Chondrocyte (in vitro differentiated cells): ENCODE data around the gene ADARB2. TPM values are rescaled to one million over a fixed set of nuclear protein-coding genes. Genes with fewer than 3 reads are reported as not detected.

ENCODE experiments used
- DNase-seq: peaks from one replicate; pipeline ENCODE4 v3.0.0; 2021; ENCODE audit warnings: mixed read lengths, low spot score
- H3K27ac Mint-ChIP-seq: one replicate; pipeline ENCODE4 v1.8.0; 2021; ENCODE audit warnings: mild to moderate bottlenecking, moderate library complexity, mixed read lengths; ENCODE audit not compliant: unreplicated experiment
- H3K27me3 Mint-ChIP-seq: 2 replicates; pipeline ENCODE4 v1.8.0; 2021; ENCODE audit warnings: low read depth, mixed read lengths
- H3K36me3 Mint-ChIP-seq: 2 replicates; pipeline ENCODE4 v1.8.0; 2021; ENCODE audit warnings: low read depth, mixed read lengths
- H3K4me1 Mint-ChIP-seq: 2 replicates; pipeline ENCODE4 v1.8.0; 2021; ENCODE audit warnings: low read depth, mild to moderate bottlenecking, mixed read lengths
- H3K4me3 Mint-ChIP-seq: one replicate; pipeline ENCODE4 v1.8.0; 2021; ENCODE audit warnings: mild to moderate bottlenecking, moderate library complexity, mixed read lengths; ENCODE audit not compliant: unreplicated experiment
- H3K9me3 Mint-ChIP-seq: 2 replicates; pipeline ENCODE4 v1.8.0; 2021; ENCODE audit warnings: low read depth, mixed read lengths
- total RNA-seq: library from RNA; stranded (reverse); gene quantifications from 3 replicates; pipeline ENCODE4 v1.2.1, GENCODE V29; 2021
- TF ChIP-seq, protein P1 (sequence below): fragments of 200-600 bp; sonication (generic); IDR thresholded peaks from 2 replicates; pipeline ENCODE4 v1.5.0; 2021; ENCODE audit warnings: antibody characterized with exemption, mild to moderate bottlenecking, moderate library complexity

The ADARB2 gene
- total RNA-seq, 1 donor from 2014 or later = 3.3 TPM

DNA sequence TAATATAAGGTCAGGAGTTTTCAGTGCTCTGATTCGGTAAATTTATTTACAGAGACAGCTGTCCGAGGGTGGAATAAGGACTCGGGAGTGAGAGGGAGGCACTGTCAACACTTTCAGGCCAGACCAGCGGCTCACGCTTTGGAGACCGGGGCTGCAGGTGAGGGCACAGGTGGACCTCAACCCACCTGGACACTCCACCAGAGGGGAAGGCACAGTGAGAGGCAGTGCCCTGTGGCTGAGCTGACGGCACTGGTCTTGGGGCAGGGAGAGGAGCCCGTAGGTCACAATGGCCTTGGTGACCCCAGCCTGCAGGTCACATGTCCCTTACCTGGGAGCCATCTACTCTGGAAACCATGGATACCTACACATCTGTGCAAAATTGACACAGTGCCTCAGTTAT, 315.1 kb downstream of the ADARB2 start:
- Mint-ChIP-seq H3K9me3 (no peaks in the 10 kb centered on the region), H3K4me3 (no peak overlapping the region), H3K27ac (no peak overlapping the region), H3K4me1 (peaks cover 14% of the 10 kb centered on the region), H3K36me3 (no peaks in the 10 kb centered on the region), H3K27me3 (peaks cover 2% of the 10 kb centered on the region)
- TF ChIP-seq, protein P1, sequence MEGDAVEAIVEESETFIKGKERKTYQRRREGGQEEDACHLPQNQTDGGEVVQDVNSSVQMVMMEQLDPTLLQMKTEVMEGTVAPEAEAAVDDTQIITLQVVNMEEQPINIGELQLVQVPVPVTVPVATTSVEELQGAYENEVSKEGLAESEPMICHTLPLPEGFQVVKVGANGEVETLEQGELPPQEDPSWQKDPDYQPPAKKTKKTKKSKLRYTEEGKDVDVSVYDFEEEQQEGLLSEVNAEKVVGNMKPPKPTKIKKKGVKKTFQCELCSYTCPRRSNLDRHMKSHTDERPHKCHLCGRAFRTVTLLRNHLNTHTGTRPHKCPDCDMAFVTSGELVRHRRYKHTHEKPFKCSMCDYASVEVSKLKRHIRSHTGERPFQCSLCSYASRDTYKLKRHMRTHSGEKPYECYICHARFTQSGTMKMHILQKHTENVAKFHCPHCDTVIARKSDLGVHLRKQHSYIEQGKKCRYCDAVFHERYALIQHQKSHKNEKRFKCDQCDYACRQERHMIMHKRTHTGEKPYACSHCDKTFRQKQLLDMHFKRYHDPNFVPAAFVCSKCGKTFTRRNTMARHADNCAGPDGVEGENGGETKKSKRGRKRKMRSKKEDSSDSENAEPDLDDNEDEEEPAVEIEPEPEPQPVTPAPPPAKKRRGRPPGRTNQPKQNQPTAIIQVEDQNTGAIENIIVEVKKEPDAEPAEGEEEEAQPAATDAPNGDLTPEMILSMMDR = no peak
- DNase-seq = no peak

DNA sequence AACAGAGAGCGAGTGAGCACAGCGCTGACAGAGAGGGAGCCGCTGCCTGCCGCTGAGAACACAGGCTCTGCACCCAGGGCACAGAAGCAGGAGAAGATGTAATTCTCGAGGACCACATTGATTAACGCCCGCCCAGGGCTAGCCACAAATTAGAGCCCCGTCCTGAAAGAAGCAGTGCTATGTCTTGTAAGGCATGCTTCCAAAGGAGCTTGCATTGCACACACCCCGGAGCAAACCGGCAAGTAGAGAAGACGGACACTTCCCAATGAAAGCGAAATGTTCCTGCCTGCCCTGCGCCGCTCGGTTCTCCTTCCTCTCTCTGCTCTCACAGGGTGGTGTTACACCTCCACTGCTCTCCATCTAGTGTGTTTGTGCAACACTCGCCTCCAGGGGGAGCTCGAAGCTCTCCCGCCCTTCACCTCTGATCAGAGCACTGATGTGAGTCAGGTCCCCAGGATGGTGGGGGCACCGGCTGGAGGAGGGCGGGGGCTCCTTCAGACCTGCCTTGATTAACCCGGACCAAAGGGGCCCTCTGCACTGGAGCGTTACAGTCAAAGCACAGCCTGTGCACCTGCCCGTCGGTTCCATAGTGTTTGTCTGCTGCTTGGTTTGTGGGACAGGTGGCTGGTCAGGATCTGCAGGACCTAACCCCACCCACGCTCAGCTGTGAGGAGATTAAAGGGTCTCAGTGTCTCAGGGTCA, 316.5 kb downstream of the ADARB2 start:
- peak overlapping the region; percentile 76 for H3K4me3 Mint-ChIP-seq
- TF ChIP-seq, protein P1 = peak; percentile 96
- H3K4me1 Mint-ChIP-seq = peaks cover 13% of the 10 kb centered on the region
- H3K9me3 Mint-ChIP-seq = no peaks in the 10 kb centered on the region
- H3K36me3 Mint-ChIP-seq = no peaks in the 10 kb centered on the region
- H3K27me3 Mint-ChIP-seq = peaks cover 2% of the 10 kb centered on the region
- no peak for DNase-seq
- peak overlapping the region; percentile 13 for H3K27ac Mint-ChIP-seq

DNA sequence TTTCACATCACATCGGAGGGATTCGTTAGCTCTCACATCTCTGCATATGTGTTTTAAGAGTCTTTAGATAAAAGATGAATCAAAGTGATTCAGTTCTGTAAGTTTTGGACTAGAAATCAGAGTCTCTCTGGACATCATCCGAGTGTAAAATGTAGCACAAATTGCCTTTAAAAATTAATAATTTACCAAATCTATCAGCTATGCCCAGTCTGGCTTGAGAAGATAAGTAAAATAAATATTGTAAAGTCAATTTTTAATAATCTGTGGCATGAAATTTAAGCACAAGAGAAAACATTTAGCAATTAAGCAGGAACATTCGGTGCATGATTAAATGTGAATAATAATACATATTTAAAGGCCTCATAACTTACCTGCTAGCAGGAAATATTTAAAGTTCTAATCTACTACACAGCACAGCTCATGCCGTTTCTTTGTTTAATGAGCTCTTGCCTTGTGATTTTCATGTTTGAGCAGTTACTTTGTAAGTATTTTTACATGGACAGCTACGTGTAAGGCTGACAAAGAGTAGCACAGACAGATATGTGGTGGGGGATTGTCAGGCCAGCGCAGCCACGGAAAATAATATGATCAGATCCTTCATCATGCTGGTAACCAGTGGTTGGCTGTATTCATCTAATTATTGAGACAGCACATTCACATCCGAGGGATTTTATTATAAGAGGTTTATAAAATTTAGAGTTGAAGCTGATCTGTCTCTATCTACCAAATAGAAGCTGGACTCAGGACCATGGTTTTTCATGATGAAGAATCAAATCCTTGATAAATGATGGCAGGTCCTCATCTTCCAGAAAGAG, 317.3 kb downstream of the ADARB2 start:
- peak overlapping the region; percentile 13 for H3K27ac Mint-ChIP-seq
- H3K36me3 Mint-ChIP-seq = no peaks in the 10 kb centered on the region
- no peak for DNase-seq
- TF ChIP-seq, protein P1 = no peak
- peaks cover 13% of the 10 kb centered on the region for H3K4me1 Mint-ChIP-seq
- peak overlapping the region; percentile 76 for H3K4me3 Mint-ChIP-seq
- no peaks in the 10 kb centered on the region for H3K9me3 Mint-ChIP-seq
- peaks cover 2% of the 10 kb centered on the region for H3K27me3 Mint-ChIP-seq

DNA sequence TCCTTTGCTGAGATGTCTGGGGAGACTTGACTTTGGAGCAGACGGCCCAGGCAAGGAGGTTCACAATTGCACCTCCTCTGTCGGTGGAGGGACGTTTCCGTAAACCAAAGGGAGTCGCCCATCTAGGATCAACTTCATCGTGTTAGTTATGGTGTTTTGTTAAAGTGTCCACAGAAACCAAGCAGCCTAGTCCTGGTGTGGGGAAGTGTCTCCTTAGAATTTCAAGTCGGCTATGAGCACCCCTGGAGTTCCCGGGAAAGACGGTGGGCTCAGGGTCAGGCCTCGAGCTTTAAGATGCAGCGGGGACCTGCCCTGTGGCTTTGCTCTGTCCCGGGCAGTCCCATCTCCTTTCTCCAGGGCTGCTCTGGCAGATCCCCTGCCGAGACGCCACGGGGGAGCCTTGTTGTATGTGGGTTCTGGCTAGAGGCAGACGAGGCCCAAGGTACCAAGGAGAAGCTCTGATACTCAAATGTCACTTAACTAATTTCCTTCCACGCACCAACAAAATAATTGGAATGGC, 319.2 kb downstream of the ADARB2 start:
- DNase-seq = peak; percentile 64
- Mint-ChIP-seq H3K27me3 (no peaks in the 10 kb centered on the region), H3K36me3 (no peaks in the 10 kb centered on the region), H3K27ac (no peak overlapping the region), H3K9me3 (no peaks in the 10 kb centered on the region), H3K4me3 (no peak overlapping the region), H3K4me1 (peaks cover 13% of the 10 kb centered on the region)
- TF ChIP-seq, protein P1 = no peak

DNA sequence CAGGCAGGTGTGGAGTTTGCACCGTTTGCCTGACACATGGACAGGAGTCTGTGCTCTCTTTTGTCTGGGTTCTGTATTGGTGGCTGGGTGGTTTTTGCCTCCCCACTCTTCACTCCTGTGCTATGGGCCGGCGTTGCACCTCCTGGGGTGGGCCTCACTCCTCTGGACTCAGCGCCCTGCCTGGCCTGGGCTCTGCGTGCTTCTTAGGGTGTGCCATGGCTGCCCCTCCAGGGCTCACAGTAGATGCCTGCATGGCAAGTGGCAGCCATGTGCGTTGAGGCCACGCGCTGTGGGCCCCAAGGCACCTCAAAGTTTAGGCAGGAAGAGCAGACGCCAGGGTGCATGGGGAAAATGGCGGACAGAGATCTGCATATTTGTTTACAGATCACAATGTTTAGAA, 319.8 kb downstream of the ADARB2 start:
- TF ChIP-seq, protein P1 = no peak
- H3K27me3 Mint-ChIP-seq = no peaks in the 10 kb centered on the region
- H3K4me3 Mint-ChIP-seq = no peak overlapping the region
- no peaks in the 10 kb centered on the region for H3K9me3 Mint-ChIP-seq
- peaks cover 13% of the 10 kb centered on the region for H3K4me1 Mint-ChIP-seq
- H3K36me3 Mint-ChIP-seq = no peaks in the 10 kb centered on the region
- peak; percentile 72 for DNase-seq
- no peak overlapping the region for H3K27ac Mint-ChIP-seq
